Vagina (tissue), 2 donors: ENCODE data around the gene ROPN1L. TPM values are rescaled to one million over a fixed set of nuclear protein-coding genes. Genes with fewer than 3 reads are reported as not detected.

Source experiments
- DNase-seq, 2 donors: peaks; one replicate each; pipeline ENCODE4 v3.0.0-alpha.2; 2017; ENCODE audit errors: extremely low spot score in 2 of 2
- H3K27ac ChIP-seq: fragments of 200-600 bp; sonication (generic); one replicate; pipeline ENCODE4 v1.5.1; 2019
- H3K27me3 ChIP-seq: fragments of 200-600 bp; sonication (generic); one replicate; pipeline ENCODE4 v1.5.1; 2019
- H3K36me3 ChIP-seq, 2 donors: fragments of 200-600 bp; sonication (generic); one replicate each; pipeline ENCODE4 v1.5.1; 2017 to 2019
- H3K4me1 ChIP-seq: fragments of 200-600 bp; sonication (generic); one replicate; pipeline ENCODE4 v1.5.1; 2019
- H3K4me3 ChIP-seq, 2 donors: fragments of 200-600 bp; sonication (generic); 1 replicate in 1 of 2; 2 replicates in 1 of 2; pipeline ENCODE4 v1.5.1; 2016 to 2019
- H3K9me3 ChIP-seq: fragments of 200-600 bp; sonication (generic); one replicate; pipeline ENCODE4 v1.5.1; 2019
- CTCF ChIP-seq, 3 experiments: fragments of 450-650 bp in 2 of 3; fragments of 200-600 bp in 1 of 3; sonication (generic) in 1 of 3; IDR thresholded peaks; one replicate each; pipeline ENCODE4 v1.5.1; 2017 to 2019; ENCODE audit warnings: antibody characterized with exemption in 3 of 3, mild to moderate bottlenecking in 2 of 3, moderate library complexity in 2 of 3
- POLR2A ChIP-seq, 2 donors: fragments of 450-650 bp; IDR thresholded peaks; one replicate each; pipeline ENCODE4 v1.6.1; 2017; ENCODE audit warnings: antibody characterized with exemption in 2 of 2, mild to moderate bottlenecking in 2 of 2, moderate library complexity in 2 of 2
- POLR2AphosphoS5 ChIP-seq, 2 donors: sonication (generic); formaldehyde crosslinking; IDR thresholded peaks; one replicate each; pipeline ENCODE4 v1.9.0; 2017; ENCODE audit warnings: antibody characterized with exemption in 2 of 2, mild to moderate bottlenecking in 2 of 2, low read depth in 1 of 2; ENCODE audit not compliant: insufficient read depth in 1 of 2
- intact Hi-C: fragments of 100-400 bp; cut with DNase I; formaldehyde crosslinking; loops from one replicate; pipeline ENCODE4 v1.15.1; 2023
- total RNA-seq: library from RNA; depleted of rRNA; stranded (reverse); fragments of >200 nt; gene quantifications from one replicate; pipeline ENCODE4 v1.2.3, GENCODE V29; 2016

The ROPN1L gene
- total RNA-seq, 1 donor from 2014 or later = 4.2 TPM

DNA sequence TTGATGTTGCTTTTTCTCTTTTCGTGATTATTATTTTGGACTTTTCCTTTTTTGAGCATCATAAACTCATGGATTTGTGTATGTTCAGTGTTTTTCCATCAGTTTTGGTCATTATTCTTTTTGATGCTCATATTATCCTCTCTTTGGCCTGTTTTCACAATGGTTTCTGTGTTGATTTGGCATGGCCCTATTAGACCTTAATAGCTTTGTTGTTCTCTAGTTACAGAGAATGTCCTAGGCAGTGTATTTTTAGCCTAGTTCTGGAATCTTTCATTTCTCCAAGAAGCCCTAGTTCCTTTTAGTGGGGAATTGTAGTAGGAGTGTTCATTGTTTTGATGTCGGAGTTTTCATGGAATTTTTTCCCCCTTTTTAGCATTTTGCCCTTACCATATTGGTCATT, 41.3 kb upstream of the ROPN1L start:
- peaks cover 0 to 46% of the 10 kb centered on the region in 2 donors for H3K36me3 ChIP-seq
- intact Hi-C loops = loop anchor here (10.0 kb wide), 1 partner anchor 116 kb away; no protein-coding TSS in a partner anchor

GRCh38 chr5:10400831-10401230, 40.8 kb upstream of the ROPN1L start:
- no peak overlapping the region for H3K4me3 ChIP-seq
- H3K27me3 ChIP-seq = no peaks in the 10 kb centered on the region
- H3K27ac ChIP-seq = peak overlapping the region; percentile 0
- no peaks in the 10 kb centered on the region for H3K9me3 ChIP-seq
- TF ChIP-seq POLR2A (IDR thresholded peaks at IDR 0.05) (no peak), POLR2AphosphoS5 (IDR thresholded peaks at IDR 0.05; ENCODE audit: insufficient read depth in 1 of 2, low read depth in 1 of 2) (peak; percentile 12 to 37)
- no peak for DNase-seq
- H3K4me1 ChIP-seq = no peaks in the 10 kb centered on the region
- peaks cover 0 to 46% of the 10 kb centered on the region in 2 donors for H3K36me3 ChIP-seq
- intact Hi-C loops = loop anchor here (10.0 kb wide), 1 partner anchor 116 kb away; no protein-coding TSS in a partner anchor

More for the DNA sequence above, 41.3 kb upstream of the ROPN1L start:
- H3K4me1 ChIP-seq = no peaks in the 10 kb centered on the region
- no peaks in the 10 kb centered on the region for H3K27me3 ChIP-seq
- DNase-seq = no peak
- peak overlapping the region; percentile 0 for H3K27ac ChIP-seq
- H3K9me3 ChIP-seq = no peaks in the 10 kb centered on the region
- TF ChIP-seq POLR2A (IDR thresholded peaks at IDR 0.05) = no peak
- no peak for TF ChIP-seq POLR2AphosphoS5 (IDR thresholded peaks at IDR 0.05; ENCODE audit: insufficient read depth in 1 of 2, low read depth in 1 of 2)
- TF ChIP-seq CTCF (IDR thresholded peaks at IDR 0.05) = no peak
- H3K4me3 ChIP-seq = no peak overlapping the region

GRCh38 chr5:10401498-10401897, 40.2 kb upstream of the ROPN1L start:
- H3K4me3 ChIP-seq = no peak overlapping the region
- TF ChIP-seq CTCF (IDR thresholded peaks at IDR 0.05) (no peak), POLR2A (IDR thresholded peaks at IDR 0.05) (no peak), POLR2AphosphoS5 (IDR thresholded peaks at IDR 0.05; ENCODE audit: insufficient read depth in 1 of 2, low read depth in 1 of 2) (no peak)
- H3K9me3 ChIP-seq = no peaks in the 10 kb centered on the region
- H3K27ac ChIP-seq = no peak overlapping the region
- no peaks in the 10 kb centered on the region for H3K27me3 ChIP-seq
- H3K4me1 ChIP-seq = no peaks in the 10 kb centered on the region
- peaks cover 0 to 44% of the 10 kb centered on the region in 2 donors for H3K36me3 ChIP-seq
- no peak for DNase-seq
- intact Hi-C loops = loop anchor here (10.0 kb wide), 1 partner anchor 117 kb away; no protein-coding TSS in a partner anchor

DNA sequence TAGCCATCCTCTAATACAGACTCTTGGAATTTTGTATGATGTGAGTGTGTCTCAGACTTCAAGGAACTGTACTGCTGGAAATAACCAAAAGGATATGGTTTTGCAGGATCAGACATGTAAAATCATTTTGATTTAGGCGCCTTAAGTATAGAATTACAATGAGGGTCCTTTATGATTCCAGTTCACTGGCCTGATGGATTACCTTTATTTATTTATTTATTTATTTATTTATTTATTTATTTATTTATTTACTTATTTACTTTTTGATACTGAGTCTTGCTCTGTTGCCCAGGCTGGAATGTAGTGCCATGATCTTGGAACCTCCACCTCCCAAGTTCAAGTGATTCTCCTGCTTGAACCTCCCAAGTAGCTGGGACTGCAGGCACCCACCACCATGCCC, 37.9 kb upstream of the ROPN1L start:
- DNase-seq = no peak
- Histone ChIP-seq H3K36me3 (peaks cover 0 to 57% of the 10 kb centered on the region in 2 donors), H3K27ac (no peak overlapping the region), H3K27me3 (no peaks in the 10 kb centered on the region), H3K9me3 (no peaks in the 10 kb centered on the region), H3K4me1 (no peaks in the 10 kb centered on the region), H3K4me3 (no peak overlapping the region)
- intact Hi-C loops = loop anchor here (10.0 kb wide), 1 partner anchor 119 kb away; no protein-coding TSS in a partner anchor
- TF ChIP-seq CTCF (IDR thresholded peaks at IDR 0.05) = no peak
- no peak for TF ChIP-seq POLR2A (IDR thresholded peaks at IDR 0.05)
- no peak for TF ChIP-seq POLR2AphosphoS5 (IDR thresholded peaks at IDR 0.05; ENCODE audit: insufficient read depth in 1 of 2, low read depth in 1 of 2)

DNA sequence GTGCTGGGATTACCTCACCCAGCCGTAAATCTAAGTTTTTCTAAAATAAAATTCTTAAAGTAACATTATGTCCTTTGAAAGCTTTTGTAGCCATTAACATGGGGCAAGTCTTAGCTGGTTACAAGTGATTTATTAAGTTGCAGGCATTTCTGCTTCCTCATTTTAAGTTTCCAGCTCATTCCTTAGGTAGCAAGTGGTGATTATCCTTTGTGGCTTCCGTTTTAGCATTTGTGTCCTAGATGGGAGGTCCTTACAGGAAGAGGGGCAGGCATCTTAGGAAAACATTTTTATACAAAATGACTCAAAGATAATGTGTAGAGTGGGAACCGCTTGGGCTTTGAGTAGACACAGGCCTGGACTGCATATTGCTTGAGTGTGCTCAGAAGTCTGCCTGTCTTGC, 35.0 kb upstream of the ROPN1L start:
- peaks cover 0 to 86% of the 10 kb centered on the region in 2 donors for H3K36me3 ChIP-seq
- H3K4me3 ChIP-seq = no peak overlapping the region
- TF ChIP-seq POLR2AphosphoS5 (IDR thresholded peaks at IDR 0.05; ENCODE audit: insufficient read depth in 1 of 2, low read depth in 1 of 2) (no peak), CTCF (IDR thresholded peaks at IDR 0.05) (no peak), POLR2A (IDR thresholded peaks at IDR 0.05) (no peak)
- H3K9me3 ChIP-seq = no peaks in the 10 kb centered on the region
- no peaks in the 10 kb centered on the region for H3K4me1 ChIP-seq
- H3K27me3 ChIP-seq = no peaks in the 10 kb centered on the region
- H3K27ac ChIP-seq = no peak overlapping the region
- intact Hi-C loops = loop anchor here (10.0 kb wide), 1 partner anchor 122 kb away; no protein-coding TSS in a partner anchor
- no peak for DNase-seq
